Measurements from ENCODE around the gene ZSCAN5C.
"Not testable (repeated sequence)": the region's sequence is repeated elsewhere in the genome, so short reads cannot be mapped to it uniquely, and the experiment has no call there.

ZSCAN5C gene

GRCh38 chr19:56193981-56194640 lies 8.0 kb upstream of the ZSCAN5C start:
- DNase-seq = no peak

GRCh38 chr19:56197646-56198045 lies 4.4 kb upstream of the ZSCAN5C start, which contains the start of gene ZSCAN5B:
TSS of gene ZSCAN5B (minus strand) at chr19:56197783. CDS start at chr19:56193052, 4,731 bp downstream.
- DNase-seq = not testable (repeated sequence)

GRCh38 chr19:56199687-56200086 lies 2.4 kb upstream of the ZSCAN5C start:
- DNase-seq = no peak

- DNase-seq = not testable (repeated sequence)
Measured at GRCh38 chr19:56207581-56207980, 5.5 kb downstream of the ZSCAN5C start.

GRCh38 chr19:56209091-56209490 lies 7.0 kb downstream of the ZSCAN5C start:
- DNase-seq = no peak

- DNase-seq = not testable (repeated sequence)
Measured at GRCh38 chr19:56210036-56210435, 8.0 kb downstream of the ZSCAN5C start.

GRCh38 chr19:56211718-56212117 lies 9.6 kb downstream of the ZSCAN5C start:
- no peak for DNase-seq

- DNase-seq = no peak
Measured at GRCh38 chr19:56217039-56217949, 15.2 kb downstream of the ZSCAN5C start.

GRCh38 chr19:56218961-56219360 lies 16.9 kb downstream of the ZSCAN5C start:
- DNase-seq = no peak

GRCh38 chr19:56221442-56221841 lies 19.4 kb downstream of the ZSCAN5C start:
- DNase-seq = not testable (repeated sequence)

GRCh38 chr19:56221851-56222250 lies 19.8 kb downstream of the ZSCAN5C start:
- DNase-seq = no peak

- no peak for DNase-seq
Measured at GRCh38 chr19:56222901-56223300, 20.8 kb downstream of the ZSCAN5C start.

GRCh38 chr19:56223481-56223880 lies 21.4 kb downstream of the ZSCAN5C start:
- no peak for DNase-seq

- DNase-seq = no peak
Measured at GRCh38 chr19:56245121-56245740, 43.2 kb downstream of the ZSCAN5C start.

- not testable (repeated sequence) for DNase-seq
Measured at GRCh38 chr19:56245764-56246163, 43.7 kb downstream of the ZSCAN5C start.

- DNase-seq = not testable (repeated sequence)
Measured at GRCh38 chr19:56248736-56249338, 46.8 kb downstream of the ZSCAN5C start.

GRCh38 chr19:56252699-56253422 lies 50.8 kb downstream of the ZSCAN5C start:
- DNase-seq = peak; percentile 42 to 46

- DNase-seq = peak; percentile 31 to 50
Measured at GRCh38 chr19:56253737-56254136, 51.7 kb downstream of the ZSCAN5C start.

- DNase-seq = no peak
Measured at GRCh38 chr19:56258272-56258671, 56.2 kb downstream of the ZSCAN5C start.
